NT2/D1 (cell line): ENCODE measurements around the gene WDR82.
"Not testable (repeated sequence)": the region's sequence is repeated elsewhere in the genome, so short reads cannot be mapped to it uniquely, and the experiment has no call there.

Experiments used
- DNase-seq: peaks from one replicate; pipeline ENCODE4 v3.0.0-alpha.2; 2011; ENCODE audit warnings: low read depth, low spot score
- H3K27me3 ChIP-seq: 2 replicates; pipeline ENCODE4 v1.6.0; 2011; ENCODE audit warnings: mild to moderate bottlenecking; ENCODE audit not compliant: insufficient read length, insufficient read depth
- H3K36me3 ChIP-seq: 2 replicates; pipeline ENCODE4 v1.6.1; 2011; ENCODE audit warnings: mild to moderate bottlenecking, low read length, mixed read lengths; ENCODE audit not compliant: insufficient read depth, insufficient read length
- H3K4me1 ChIP-seq: 2 replicates; pipeline ENCODE4 v1.5.1; 2011; ENCODE audit not compliant: insufficient read depth, insufficient read length
- H3K4me3 ChIP-seq: 2 replicates; pipeline ENCODE4 v1.5.1; 2011; ENCODE audit warnings: low read depth; ENCODE audit not compliant: insufficient read length
- H3K9ac ChIP-seq: 2 replicates; pipeline ENCODE4 v1.6.0; 2011; ENCODE audit warnings: low read depth; ENCODE audit not compliant: insufficient read length
- H3K9me3 ChIP-seq: 2 replicates; pipeline ENCODE4 v1.5.1; 2011; ENCODE audit warnings: mild to moderate bottlenecking, low read length; ENCODE audit not compliant: insufficient read depth
- SUZ12 ChIP-seq: IDR thresholded peaks from 2 replicates; pipeline ENCODE4 v1.6.1; 2011; ENCODE audit not compliant: insufficient read length, insufficient read depth; ENCODE audit errors: extremely low read depth
- YY1 ChIP-seq: IDR thresholded peaks from 2 replicates; pipeline ENCODE4 v1.6.1; 2011; ENCODE audit not compliant: insufficient read length, insufficient read depth
- ZNF274 ChIP-seq: IDR thresholded peaks from 2 replicates; pipeline ENCODE4 v1.6.1; 2011; ENCODE audit warnings: mild to moderate bottlenecking, low read depth, low read length

WDR82 gene

DNA sequence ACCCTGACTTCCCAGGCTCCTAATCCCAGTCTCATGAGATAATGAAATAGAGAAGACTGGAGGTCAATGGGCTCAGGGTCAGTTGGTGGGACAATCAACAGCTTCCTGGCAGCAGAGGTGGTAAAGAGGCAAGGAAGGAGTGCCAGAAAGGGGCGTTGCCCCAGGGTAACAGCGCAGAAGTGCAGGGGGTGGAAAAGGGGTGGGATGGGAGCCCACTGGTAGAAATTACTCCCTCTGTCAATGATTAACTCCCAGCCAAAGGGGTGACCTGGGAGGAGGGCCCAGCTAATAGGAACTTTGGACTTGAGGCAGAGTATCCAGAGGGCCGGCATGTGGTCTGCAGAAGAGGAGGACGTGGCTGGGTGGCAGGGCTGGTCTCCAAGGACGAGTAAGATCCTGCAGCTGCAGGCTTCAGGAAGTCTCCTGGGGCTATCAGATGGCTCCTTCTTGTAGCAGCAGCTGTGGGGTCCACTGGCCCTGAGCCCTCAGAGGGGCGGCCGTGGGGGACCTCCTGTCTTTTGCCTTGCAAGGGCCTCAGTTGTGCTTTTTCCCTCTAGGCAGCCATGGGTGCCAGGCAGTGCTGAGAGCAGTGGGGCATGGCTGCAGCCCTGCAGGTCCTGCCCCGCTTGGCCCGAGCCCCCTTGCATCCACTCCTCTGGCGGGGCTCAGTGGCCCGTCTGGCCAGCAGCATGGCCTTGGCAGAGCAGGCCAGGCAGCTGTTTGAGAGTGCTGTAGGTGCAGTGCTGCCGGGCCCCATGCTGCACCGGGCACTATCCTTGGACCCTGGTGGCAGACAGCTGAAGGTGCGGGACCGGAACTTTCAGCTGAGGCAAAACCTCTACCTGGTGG is 11.5 kb upstream of the WDR82 start:
- DNase-seq: no peak
- Histone ChIP-seq H3K4me1 (no peaks in the 10 kb centered on the region), H3K9me3 (no peaks in the 10 kb centered on the region), H3K4me3 (no peak overlapping the region), H3K9ac (no peak overlapping the region), H3K27me3 (no peaks in the 10 kb centered on the region), H3K36me3 (peaks cover 37% of the 10 kb centered on the region)
- TF ChIP-seq SUZ12: no peak
- TF ChIP-seq YY1: no peak
- no peak for TF ChIP-seq ZNF274

DNA sequence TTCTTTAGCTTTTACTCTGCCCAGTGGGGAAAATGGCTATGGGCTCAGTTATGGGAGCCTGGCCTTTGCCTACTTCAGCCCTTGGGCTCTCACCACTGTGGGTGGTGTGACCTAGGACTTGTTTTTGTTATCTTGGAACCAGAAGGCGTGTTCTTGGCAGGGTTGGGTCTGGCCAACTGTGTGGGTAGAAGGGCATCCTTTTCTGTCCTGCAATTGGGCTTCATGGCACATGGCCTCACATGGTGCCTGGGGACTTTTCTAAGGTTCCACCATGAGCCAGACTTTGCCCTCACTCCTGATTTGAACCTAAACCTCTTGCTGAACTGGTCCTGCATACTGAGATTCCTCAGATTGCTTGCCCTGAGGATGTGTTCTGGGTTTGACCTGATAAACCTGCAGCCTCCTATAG is 10.9 kb upstream of the WDR82 start:
- no peak overlapping the region for H3K9ac ChIP-seq
- no peak overlapping the region for H3K4me3 ChIP-seq
- TF ChIP-seq ZNF274 (no peak), YY1 (no peak), SUZ12 (no peak)
- H3K27me3 ChIP-seq: no peaks in the 10 kb centered on the region
- H3K36me3 ChIP-seq: peaks cover 38% of the 10 kb centered on the region
- H3K9me3 ChIP-seq: no peaks in the 10 kb centered on the region
- H3K4me1 ChIP-seq: no peaks in the 10 kb centered on the region
- DNase-seq: no peak

DNA sequence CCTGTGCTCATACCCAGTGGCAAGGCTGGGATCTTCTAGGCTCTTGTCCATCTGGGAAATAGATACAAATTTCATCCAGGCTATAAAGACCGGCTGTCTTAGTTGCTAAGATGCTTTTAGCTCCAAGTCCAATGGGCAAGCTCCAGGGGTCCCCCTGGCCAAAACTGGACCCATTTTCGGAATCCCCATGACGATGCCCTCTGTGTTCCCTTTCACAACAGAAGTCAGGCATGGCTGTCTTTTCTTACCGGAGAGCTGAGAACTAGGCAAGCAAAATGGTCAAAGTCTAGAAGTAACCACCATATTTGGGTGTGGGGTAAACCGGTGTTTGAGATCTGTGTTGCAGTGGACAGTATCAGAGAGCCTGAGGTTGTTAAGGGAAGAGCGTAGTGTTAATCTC is 10.2 kb upstream of the WDR82 start:
- H3K4me3 ChIP-seq: peak overlapping the region; percentile 89
- H3K36me3 ChIP-seq: peaks cover 40% of the 10 kb centered on the region
- peak overlapping the region; percentile 36 for H3K9ac ChIP-seq
- TF ChIP-seq SUZ12: no peak
- no peak for TF ChIP-seq ZNF274
- no peak for TF ChIP-seq YY1
- no peak for DNase-seq
- no peaks in the 10 kb centered on the region for H3K27me3 ChIP-seq
- no peaks in the 10 kb centered on the region for H3K9me3 ChIP-seq
- H3K4me1 ChIP-seq: no peaks in the 10 kb centered on the region

DNA sequence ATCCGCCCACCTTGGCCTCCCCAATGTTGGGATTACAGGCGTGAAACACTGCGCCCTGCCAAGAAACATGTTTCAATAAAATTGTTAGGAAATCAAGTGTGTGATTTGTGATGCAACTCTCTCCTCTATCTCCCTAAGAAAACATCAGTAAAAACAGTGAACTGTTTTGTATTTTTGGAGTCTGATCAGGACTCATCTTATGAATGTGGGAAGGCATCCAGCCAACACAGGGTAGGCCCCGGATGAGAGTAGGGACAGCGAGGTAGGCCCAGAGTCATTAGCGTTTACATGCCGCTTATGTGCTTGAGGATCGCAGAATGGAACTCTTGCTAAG is 8.3 kb upstream of the WDR82 start:
- H3K4me1 ChIP-seq: no peaks in the 10 kb centered on the region
- TF ChIP-seq YY1 (no peak), ZNF274 (no peak), SUZ12 (no peak)
- peaks cover 29% of the 10 kb centered on the region for H3K36me3 ChIP-seq
- H3K9me3 ChIP-seq: no peaks in the 10 kb centered on the region
- H3K27me3 ChIP-seq: no peaks in the 10 kb centered on the region
- H3K4me3 ChIP-seq: peak overlapping the region; percentile 89
- peak overlapping the region; percentile 100 for H3K9ac ChIP-seq
- no peak for DNase-seq

DNA sequence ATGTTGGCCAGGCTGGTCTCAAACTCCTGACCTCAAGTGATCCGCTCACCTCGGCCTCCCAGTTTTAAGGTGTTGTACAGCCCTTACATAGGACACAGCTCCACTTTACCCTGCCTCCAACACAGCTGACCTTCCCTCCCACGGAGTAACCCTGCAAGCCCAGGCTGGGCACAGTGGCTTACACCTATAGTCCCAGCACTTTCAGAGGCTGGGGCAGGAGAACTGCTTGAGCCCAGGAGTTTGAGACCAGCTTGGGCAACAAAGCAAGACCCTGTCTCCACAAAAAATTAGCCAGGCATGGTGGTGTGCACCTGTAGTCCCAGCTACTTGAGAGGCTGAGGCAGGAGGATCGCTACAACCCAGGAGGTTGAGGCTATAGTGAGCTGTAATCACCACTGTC is 5.6 kb upstream of the WDR82 start:
- peaks cover 16% of the 10 kb centered on the region for H3K36me3 ChIP-seq
- not testable (repeated sequence) for H3K27me3 ChIP-seq, H3K9ac ChIP-seq, H3K4me3 ChIP-seq, H3K4me1 ChIP-seq, DNase-seq, H3K9me3 ChIP-seq

DNA sequence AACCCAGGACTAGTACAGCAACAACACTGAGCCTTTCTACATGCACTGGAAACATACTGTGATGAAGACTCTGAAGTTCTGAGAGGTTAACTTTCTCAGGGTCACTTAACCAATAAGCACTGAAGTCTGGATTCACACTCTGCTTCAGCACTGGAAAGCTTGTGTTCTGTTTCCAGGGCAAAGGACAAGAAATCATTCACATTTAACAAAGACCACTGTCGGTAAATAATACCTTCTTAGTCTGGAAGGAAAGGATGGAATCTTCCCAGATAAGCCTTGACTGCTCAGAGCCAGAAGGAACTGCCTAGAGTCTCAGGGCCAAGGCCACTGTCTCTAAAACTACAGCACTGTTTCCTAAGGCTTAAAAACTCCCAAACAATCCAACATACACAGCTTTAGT is 4.9 kb upstream of the WDR82 start:
- Histone ChIP-seq H3K9me3 (no peaks in the 10 kb centered on the region), H3K4me1 (no peaks in the 10 kb centered on the region), H3K4me3 (no peak overlapping the region), H3K27me3 (no peaks in the 10 kb centered on the region), H3K9ac (no peak overlapping the region), H3K36me3 (peaks cover 16% of the 10 kb centered on the region)
- TF ChIP-seq YY1 (no peak), ZNF274 (no peak), SUZ12 (no peak)
- DNase-seq: no peak

DNA sequence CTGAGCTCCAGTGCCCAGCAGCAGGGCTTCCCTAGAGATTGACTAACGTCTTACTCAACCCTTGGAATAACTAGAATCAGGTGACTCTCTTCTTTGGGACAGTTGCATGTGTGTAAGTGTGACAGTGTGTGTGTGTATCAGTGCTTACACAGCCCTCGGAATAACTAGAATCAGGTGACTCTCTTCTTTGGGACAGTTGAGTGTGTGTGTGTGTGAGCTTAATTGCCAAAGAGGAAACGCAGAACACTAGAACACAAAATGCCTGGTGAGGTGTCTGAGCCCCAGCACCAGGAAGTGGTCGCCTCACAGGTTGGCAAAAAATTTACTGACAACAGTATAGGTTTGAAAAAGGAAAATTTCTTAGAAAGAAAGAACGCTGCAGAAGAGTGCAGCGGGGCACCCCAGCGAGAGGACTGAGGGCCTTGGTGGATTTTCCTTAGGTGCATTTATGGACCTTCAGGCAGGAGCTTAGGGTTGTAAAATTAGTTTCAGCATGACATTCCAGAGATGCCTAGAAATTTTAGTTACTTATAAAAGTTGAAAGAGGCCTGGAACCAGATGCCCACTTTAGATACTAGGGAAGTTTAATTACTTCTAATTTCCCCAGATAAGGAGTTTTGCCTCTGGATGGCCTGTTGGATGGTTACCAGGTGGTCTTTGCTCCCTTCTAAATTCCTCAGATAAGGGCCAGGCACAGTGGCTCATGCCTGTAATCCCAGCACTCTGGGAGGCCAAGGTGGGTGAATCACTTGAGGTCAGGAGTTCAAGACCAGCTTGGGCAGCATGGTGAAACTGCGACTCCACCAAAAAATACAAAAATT is 3.7 kb upstream of the WDR82 start:
- Histone ChIP-seq H3K9me3 (no peaks in the 10 kb centered on the region), H3K27me3 (no peaks in the 10 kb centered on the region), H3K4me1 (no peaks in the 10 kb centered on the region), H3K36me3 (peaks cover 20% of the 10 kb centered on the region), H3K4me3 (no peak overlapping the region), H3K9ac (no peak overlapping the region)
- no peak for DNase-seq
- TF ChIP-seq ZNF274 (no peak), SUZ12 (no peak), YY1 (no peak)

DNA sequence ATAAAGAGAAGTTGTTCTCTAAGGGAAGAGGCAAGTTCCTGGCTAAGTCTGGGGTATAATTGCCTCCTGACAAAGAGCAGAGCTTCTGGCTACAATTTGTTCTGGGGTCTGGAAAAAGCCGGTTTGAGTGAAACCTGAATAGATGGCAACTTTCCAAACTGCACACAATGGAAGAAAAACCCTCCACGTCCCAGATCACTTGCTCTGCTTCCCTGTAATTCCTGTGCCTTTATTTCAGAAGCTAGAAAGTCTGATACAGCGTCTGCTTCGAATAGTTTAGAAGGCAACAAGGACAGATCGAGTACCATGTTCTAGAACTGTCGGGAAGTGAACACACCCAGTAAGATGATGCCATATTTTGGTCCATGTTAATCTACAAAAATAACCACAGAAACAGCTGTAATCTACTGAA is 1.6 kb upstream of the WDR82 start:
- H3K4me1 ChIP-seq: no peaks in the 10 kb centered on the region
- TF ChIP-seq YY1 (no peak), SUZ12 (no peak), ZNF274 (no peak)
- H3K9me3 ChIP-seq: no peaks in the 10 kb centered on the region
- H3K36me3 ChIP-seq: peaks cover 36% of the 10 kb centered on the region
- DNase-seq: no peak
- no peak overlapping the region for H3K9ac ChIP-seq
- no peak overlapping the region for H3K4me3 ChIP-seq
- H3K27me3 ChIP-seq: no peaks in the 10 kb centered on the region
